Measurements from ENCODE around the gene CRYBG1.

DNA sequence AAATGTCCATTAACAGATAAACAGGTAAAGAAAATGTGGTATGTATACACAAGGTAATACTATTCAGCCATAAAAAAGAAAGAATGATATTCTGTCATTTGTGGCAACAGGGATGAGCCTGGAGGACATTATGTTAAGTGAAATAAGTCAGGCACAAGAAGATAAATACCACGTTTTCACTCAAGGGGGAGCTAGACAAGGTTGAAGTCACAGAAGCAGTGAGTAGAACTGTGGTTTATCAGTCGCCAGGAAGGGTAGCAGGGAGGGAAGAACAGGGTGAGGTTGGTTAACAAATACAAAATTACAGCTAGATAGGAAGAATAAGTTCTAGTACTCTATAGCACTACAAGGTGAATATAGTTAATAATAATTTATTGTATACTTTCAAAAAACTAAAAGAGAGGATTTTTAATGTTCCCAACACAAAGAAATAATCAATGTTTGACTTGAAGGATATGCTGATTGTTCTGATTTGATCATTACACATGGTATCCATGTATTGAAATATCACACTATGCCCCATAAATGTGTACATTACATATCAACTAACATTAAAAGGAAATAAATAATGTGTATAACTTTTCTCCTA is 247.7 kb downstream of the CRYBG1 start:
- TF ChIP-seq, protein P1, sequence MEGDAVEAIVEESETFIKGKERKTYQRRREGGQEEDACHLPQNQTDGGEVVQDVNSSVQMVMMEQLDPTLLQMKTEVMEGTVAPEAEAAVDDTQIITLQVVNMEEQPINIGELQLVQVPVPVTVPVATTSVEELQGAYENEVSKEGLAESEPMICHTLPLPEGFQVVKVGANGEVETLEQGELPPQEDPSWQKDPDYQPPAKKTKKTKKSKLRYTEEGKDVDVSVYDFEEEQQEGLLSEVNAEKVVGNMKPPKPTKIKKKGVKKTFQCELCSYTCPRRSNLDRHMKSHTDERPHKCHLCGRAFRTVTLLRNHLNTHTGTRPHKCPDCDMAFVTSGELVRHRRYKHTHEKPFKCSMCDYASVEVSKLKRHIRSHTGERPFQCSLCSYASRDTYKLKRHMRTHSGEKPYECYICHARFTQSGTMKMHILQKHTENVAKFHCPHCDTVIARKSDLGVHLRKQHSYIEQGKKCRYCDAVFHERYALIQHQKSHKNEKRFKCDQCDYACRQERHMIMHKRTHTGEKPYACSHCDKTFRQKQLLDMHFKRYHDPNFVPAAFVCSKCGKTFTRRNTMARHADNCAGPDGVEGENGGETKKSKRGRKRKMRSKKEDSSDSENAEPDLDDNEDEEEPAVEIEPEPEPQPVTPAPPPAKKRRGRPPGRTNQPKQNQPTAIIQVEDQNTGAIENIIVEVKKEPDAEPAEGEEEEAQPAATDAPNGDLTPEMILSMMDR (IDR thresholded peaks at IDR 0.05), result peak; percentile 73
- TF ChIP-seq JUN (CRISPR knock-in tag; IDR thresholded peaks at IDR 0.05) (no peak), MAX (CRISPR knock-in tag; IDR thresholded peaks at IDR 0.05) (no peak), NFE2L1 (CRISPR knock-in tag; IDR thresholded peaks at IDR 0.05) (no peak), TEAD4 (CRISPR knock-in tag; IDR thresholded peaks at IDR 0.05) (no peak), TCF7 (CRISPR knock-in tag; IDR thresholded peaks at IDR 0.05; ENCODE audit: low read depth) (no peak), ATF1 (CRISPR knock-in tag; IDR thresholded peaks at IDR 0.05) (no peak), HMGXB4 (CRISPR knock-in tag; IDR thresholded peaks at IDR 0.05) (no peak), ZNF317 (CRISPR knock-in tag; IDR thresholded peaks at IDR 0.05; ENCODE audit: borderline replicate concordance, low read depth) (no peak), SP1 (CRISPR knock-in tag; conservative IDR thresholded peaks at IDR 0.05) (no peak)
- TF ChIP-seq, protein P2, sequence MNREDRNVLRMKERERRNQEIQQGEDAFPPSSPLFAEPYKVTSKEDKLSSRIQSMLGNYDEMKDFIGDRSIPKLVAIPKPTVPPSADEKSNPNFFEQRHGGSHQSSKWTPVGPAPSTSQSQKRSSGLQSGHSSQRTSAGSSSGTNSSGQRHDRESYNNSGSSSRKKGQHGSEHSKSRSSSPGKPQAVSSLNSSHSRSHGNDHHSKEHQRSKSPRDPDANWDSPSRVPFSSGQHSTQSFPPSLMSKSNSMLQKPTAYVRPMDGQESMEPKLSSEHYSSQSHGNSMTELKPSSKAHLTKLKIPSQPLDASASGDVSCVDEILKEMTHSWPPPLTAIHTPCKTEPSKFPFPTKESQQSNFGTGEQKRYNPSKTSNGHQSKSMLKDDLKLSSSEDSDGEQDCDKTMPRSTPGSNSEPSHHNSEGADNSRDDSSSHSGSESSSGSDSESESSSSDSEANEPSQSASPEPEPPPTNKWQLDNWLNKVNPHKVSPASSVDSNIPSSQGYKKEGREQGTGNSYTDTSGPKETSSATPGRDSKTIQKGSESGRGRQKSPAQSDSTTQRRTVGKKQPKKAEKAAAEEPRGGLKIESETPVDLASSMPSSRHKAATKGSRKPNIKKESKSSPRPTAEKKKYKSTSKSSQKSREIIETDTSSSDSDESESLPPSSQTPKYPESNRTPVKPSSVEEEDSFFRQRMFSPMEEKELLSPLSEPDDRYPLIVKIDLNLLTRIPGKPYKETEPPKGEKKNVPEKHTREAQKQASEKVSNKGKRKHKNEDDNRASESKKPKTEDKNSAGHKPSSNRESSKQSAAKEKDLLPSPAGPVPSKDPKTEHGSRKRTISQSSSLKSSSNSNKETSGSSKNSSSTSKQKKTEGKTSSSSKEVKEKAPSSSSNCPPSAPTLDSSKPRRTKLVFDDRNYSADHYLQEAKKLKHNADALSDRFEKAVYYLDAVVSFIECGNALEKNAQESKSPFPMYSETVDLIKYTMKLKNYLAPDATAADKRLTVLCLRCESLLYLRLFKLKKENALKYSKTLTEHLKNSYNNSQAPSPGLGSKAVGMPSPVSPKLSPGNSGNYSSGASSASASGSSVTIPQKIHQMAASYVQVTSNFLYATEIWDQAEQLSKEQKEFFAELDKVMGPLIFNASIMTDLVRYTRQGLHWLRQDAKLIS (CRISPR knock-in tag; IDR thresholded peaks at IDR 0.05; ENCODE audit: borderline replicate concordance), result no peak

Measured in WTC11 (cell line).